Stimulated activated CD8-positive, alpha-beta memory T cell treated with anti-CD3 and anti-CD28 coated beads, Interleukin-7, amount 100 ng/mL, for 4 hours (primary cell): ENCODE results near the gene RAD54L.
A peak's percentile ranks its signal among the peaks of the same experiment; 100 is the strongest.
"Not testable (repeated sequence)": the region's sequence is repeated elsewhere in the genome, so short reads cannot be mapped to it uniquely, and the experiment has no call there.

Source experiments
- DNase-seq, 2 donors: peaks; one replicate each; pipeline ENCODE4 v3.0.0-alpha.2; 2020; ENCODE audit warnings: low read depth in 2 of 2

The RAD54L gene

DNA sequence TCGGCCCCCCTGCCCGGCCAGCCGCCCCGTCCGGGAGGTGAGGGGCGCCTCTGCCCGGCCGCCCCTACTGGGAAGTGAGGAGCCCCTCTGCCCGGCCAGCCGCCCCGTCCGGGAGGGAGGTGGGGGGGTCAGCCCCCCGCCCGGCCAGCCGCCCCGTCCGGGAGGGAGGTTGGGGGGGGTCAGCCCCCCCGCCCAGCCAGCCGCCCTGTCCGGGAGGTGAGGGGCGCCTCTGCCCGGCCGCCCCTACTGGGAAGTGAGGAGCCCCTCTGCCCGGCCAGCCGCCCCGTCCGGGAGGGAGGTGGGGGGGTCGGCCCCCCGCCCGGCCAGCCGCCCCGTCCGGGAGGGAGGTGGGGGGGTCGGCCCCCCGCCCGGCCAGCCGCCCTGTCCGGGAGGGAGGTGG lies 5.8 kb upstream of the RAD54L start:
- not testable (repeated sequence) for DNase-seq

DNA sequence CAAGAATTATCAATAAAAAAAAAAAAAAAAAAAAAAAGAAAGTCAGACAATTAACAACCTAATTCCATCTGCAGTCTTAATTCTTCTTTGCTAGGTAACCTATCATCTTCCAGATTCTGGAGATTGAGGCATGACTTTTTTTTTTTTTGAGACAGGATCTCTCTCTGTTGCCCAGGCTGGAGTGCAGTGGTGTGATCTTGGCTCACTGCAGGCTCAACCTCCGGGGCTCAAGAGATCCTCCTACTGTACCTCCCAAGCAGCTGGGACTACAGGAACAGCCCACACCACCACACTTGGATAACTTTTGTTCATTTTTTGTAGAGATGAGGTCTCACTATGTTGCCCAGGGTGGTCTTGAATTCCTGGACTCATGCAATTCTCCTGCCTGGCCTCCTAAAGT lies 4.6 kb upstream of the RAD54L start:
- no peak for DNase-seq

DNA sequence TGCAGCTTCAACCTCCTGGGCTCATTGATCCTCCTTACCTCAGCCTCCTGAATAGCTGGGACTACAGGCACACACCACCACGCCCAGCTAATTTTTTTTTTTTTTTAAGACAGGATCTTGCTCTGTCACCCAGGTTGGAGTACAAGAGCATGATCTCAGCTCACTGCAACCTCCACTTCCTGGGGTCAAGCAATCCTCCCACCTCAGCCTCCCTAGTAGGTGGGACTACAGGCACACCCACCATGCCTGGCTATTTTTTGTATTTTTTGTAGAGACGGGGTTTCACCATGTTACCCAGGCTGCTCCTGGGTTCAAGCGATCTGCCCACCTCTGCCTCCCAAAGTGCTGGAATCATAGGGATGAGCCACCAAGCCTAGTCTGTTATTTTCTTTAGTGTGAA lies 3.7 kb upstream of the RAD54L start:
- DNase-seq: not testable (repeated sequence)

DNA sequence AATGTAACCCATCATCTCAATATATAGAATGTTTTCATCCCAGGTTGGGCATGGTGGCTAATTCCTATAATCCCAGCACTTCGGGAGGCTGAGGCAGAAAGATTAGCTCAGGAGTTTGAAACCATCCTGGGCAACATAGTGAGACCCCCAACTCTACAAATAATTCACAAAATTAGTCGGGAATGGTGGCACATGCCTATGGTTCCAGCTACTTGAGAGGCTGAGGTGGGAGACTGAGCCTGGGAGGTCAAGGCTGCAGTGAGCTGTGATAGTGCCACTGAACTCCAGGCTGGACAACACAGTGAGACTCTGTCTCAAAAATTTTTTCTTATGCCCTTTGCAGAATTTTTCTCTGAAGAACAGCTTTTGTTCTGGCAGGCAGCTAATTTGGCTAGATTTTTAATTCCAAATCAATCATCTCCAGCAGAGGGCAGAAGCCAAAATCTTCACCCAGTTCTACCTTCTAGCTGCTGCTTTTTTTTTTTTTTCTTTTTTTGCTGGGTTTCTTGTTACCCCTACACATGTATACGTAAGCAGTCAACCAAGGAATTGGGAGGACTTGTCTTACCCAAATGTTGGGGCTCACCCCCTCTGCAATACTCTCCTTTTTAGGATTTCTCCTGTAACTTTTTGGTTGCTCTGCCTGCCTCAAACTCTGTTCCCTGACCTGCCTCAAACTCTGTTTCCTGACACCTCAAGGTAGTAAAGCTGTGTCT lies 2.7 kb upstream of the RAD54L start:
- no peak for DNase-seq

DNA sequence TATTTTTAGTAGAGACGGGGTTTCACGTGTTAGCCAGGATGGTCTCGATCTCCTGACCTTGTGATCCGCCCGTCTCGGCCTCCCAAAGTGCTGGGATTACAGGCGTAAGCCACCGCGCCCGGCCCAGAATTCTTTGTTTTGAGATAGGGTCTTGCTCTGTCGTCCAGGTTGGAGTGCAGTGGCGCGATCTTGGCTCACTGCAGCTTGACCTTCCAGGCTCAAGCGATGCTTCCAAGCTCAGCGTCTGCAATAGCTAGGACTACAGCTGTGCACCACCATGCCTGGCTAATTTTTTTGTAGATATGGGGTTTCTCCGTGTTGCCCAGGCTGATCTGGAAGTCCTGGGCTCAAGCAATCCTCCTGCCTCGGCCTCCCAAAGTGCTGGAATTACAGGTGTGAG lies 1.4 kb upstream of the RAD54L start:
- DNase-seq: not testable (repeated sequence)

DNA sequence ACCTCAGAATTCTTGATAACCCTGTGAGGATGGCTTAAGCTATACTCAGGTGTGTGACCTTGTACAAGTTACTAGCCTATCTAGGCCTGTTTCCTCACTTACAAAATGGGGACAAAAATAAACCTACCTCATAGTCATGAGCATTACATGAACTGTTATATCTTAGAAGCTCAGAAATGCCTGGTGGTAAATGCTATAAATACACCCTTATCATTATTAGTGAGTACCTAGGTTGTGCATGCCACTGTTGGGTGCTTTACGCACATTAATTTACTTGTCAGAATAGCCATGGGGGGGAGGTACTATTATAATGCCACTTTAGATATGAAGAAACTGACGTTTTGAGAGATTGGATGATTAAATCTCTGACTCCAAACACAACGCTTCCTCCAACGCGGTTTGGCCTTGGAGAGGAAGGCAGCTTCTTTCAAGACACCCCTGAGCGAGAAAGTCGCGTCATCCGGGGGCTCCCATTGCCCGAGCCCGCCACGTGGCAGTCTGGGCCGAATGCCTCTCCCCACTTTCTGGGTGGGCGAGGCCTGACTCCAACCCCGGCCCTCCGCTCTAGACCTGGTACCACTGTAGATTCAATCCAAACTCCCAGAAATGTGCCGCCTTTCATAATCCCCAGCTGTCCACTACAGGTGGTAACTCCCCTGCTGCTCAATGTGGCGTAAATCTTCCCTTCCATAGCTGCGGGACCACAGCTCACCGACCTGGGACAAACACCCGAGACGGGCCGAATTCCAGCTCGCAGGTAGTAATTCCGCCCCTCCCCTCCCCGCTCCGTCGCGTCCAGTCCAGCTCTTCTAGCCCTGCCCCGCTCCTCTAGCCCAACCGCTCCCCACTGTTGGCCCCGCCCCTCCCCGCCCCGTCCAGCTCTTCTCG lies 771 bp upstream of the RAD54L start:
- DNase-seq: peak; percentile 44 to 53

DNA sequence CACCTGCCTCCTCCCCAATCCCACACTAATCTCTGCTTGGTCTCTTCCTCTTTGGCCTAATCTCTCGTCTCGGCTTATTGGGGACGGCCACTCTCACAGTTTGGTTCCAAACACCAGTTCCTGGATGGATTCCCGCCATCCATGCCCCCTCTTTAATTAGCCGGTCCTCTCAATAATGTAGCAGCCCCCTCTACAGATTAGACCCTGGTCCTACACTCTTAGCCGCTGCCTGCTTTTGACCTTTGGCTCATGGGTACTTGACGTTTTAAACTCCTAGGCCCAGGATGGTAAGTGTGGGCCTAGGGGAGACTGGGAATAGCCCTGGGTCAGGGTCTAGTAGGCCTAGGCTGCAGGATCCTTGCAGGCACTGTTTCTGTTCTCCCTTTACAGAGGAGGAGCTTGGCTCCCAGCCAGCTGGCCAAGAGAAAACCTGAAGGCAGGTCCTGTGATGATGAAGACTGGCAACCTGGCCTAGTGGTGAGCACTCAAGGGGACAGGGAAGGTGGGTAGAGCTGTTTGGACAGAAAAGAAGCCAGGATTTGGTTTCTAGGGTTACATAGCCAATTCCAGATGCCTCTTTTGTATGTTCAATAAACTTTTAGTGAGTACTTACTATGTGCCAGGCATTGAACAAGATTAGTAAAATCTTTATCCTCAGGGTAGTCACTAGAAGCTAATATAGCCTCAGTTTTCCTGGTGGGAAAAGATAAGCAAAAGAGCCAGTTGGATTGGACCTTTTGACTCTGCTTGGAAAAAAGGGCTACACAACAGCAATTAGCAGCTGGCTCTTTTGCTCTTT lies 758 bp downstream of the RAD54L start:
- DNase-seq: no peak

DNA sequence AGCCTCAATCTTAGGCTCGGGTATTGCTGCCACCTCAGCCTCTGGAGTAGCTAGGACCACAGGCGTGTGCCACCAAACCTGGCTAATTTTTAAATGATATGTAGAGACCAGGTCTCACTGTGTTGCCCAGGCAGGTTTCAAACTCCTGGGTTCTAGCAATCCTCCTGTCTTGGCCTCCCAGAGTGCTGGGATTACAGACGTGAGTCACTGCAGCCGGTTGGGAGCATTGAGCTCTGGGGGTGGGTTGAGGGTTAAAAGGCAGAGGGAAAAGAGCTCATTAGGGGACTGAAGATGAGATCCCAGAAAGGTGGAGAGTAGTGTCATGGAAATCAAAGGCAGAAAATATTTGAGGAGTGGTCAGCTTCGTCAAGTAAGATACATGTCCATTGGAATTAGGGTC lies 7.1 kb downstream of the RAD54L start:
- DNase-seq: no peak

DNA sequence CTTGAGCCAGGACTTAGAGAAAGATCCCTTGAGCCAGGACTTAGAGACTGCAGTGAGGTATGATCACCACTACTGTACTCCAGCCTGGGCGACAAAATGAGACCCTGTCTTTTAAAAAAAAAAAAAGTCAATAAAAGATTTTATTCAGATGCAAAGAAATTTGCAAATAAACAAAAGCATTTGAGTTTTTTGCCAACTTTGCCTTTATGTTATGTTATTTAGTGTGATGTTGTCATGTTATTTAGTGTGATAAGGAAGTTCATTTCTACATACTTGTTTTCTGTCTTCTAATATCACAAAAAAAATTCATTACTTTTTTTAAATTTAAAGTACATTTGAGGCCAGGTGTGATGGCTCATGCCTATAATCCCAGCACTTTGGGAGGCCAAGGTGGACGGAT lies 9.0 kb downstream of the RAD54L start:
- DNase-seq: no peak

DNA sequence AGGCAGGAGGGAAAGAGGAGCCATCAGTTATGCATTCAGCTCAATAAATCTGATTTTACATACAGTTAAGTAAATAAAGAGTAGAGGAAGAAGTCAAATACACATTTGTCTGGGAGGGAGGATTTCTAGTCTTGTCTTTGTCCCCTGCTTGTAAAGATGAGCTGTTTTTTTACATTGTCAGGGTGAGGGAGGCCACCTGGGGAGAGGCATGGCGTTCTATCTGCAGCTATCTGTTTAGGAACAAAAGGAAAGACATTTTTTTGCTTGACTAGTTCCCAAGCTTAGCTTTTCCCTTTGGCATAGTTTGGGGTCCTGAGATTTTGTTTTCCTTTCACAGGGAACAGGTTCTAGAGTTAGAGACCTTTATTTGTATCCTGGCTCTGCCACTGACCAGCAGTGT lies 14.9 kb downstream of the RAD54L start:
- DNase-seq: no peak

DNA sequence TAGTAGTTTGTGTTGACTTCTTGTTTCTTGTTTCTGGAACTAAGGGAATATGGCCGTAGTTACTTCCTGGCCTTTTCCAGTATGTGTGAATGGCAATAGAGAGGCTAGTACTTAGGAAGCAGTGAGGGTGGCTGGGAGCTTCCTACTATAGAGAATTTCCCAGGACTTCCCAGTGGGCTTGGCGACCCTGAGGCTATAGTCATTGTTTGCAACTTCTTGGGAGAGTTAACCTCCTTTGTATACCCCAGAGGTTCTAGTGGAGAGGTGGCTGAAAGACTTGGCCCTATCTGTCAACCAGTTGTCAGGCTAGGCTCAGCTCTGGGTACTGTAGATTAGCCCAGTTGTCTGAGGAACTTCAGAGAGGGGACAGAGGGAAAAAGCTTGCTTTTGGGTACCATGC lies 15.6 kb downstream of the RAD54L start:
- DNase-seq: no peak

DNA sequence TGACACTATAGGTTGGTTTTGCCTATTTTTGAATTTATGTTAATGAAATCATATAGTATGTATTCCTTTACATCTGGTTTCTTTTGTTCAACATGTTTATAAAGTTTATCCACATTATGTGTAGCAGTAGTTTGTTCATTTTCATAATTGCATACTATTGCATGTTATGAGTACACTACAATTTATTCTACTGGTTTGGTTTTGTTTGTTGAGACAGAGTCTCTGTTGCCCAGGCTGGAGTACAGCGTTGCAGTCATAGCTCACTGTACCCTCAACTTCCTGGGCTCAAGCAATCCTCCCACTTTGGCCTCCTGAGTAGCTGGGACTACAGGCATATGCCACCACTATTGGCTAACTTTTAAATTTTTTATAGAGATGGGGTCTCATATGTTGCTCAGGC lies 21.0 kb downstream of the RAD54L start:
- DNase-seq: no peak

DNA sequence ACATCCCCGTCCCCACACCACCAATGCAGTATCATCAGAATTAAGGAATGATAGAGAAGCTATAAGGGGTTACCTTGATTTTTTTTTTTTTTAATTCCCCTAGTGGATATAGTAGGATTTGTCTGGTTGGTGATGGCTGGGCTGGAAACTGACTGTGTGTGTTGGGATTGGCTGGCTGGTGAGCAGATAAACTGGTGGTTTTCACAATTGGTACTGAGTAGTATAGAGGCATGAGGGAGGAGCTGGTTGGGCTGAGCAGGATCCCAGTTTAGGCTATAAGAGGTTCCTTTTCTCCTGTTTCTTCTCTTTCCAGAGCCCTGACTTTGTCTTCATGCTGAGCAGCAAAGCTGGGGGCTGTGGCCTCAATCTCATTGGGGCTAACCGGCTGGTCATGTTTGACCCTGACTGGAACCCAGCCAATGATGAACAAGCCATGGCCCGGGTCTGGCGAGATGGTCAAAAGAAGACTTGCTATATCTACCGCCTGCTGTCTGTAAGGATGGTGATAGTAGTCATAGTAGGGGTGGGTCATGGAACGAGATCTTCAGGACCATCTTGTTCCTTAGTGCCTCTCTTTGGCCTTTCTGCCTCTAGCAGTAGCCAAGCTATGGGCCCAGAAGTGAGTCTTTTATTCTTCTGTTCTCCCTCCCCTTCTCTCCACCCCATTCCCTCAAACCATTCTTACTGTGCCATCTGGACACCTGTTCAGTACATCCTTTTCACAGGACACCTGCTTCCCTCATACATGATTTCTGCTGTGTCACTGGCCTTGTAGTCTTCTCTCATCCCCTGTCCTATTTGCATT lies 26.9 kb downstream of the RAD54L start:
- no peak for DNase-seq

DNA sequence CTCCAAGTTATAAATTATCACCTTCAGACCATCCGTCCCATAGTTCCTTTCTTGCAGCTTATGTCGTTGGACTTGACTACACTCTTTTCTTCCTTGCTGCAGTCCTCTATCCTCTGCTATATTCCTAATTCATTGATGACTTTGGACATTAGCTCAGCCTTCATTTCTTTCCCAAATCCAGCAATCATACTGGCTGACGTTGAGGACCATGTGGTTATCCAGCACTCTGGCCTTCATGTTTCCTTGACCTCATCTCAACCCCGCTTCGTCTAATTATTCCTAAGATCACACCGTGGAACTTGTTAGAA lies 27.4 kb downstream of the RAD54L start:
- DNase-seq: no peak

DNA sequence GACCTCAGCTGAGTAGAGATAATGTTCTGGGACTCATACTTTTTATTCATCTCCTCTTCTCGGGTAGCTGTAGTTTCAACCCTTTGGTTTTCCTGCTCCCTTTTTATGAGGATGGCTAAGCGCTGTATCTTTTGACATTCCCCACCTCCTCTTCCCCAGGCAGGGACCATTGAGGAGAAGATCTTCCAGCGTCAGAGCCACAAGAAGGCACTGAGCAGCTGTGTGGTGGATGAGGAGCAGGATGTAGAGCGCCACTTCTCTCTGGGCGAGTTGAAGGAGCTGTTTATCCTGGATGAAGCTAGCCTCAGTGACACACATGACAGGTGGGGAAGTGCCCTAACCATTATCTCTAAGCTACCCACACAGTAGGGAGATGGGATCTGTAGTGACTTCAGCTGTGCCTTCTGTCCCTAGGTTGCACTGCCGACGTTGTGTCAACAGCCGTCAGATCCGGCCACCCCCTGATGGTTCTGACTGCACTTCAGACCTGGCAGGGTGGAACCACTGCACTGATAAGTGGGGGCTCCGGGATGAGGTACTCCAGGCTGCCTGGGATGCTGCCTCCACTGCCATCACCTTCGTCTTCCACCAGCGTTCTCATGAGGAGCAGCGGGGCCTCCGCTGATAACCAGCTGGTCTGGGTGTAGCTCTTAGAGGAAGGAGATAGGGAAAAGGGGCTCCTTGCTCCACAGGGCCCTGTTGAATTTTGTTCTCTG lies 30.3 kb downstream of the RAD54L start:
- no peak for DNase-seq

DNA sequence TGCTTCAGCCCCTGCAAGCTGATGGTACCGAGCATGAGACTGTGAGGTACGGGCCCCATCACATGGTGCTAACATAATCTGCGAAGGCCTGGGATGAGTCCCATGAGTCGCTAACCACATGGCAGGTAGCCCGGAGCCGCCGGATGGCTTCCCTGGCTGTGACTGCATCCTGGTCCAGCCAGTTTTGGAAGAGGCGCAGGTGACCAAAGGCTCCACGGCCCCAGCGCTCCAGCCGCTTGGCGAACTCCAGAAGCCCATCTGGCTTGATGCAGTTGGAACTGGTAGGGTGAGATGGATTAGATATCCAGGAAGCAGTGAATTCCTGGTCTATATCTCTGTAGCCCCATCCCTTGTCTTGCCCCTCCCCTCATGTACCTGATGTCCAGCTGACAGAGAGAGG lies 31.2 kb downstream of the RAD54L start:
- no peak for DNase-seq

DNA sequence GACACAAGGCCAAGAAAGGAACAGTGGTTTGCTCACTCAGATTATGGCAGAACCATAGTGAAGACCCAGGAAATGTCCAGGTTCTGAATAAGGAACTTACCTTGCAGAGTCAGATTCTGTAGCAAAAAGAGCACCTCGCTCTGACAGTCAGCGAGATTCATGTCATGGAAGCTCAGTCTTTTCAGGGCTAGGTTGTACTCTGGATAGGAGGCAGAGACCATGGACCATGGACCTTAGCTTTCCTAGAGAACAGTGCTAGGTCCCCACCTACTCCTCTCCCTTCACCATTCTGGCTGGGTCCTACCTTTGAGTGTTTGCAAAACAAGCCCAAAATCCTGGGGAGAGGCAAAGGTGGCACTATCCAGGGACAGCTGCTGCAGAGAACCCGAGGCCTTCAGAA lies 32.5 kb downstream of the RAD54L start:
- no peak for DNase-seq

DNA sequence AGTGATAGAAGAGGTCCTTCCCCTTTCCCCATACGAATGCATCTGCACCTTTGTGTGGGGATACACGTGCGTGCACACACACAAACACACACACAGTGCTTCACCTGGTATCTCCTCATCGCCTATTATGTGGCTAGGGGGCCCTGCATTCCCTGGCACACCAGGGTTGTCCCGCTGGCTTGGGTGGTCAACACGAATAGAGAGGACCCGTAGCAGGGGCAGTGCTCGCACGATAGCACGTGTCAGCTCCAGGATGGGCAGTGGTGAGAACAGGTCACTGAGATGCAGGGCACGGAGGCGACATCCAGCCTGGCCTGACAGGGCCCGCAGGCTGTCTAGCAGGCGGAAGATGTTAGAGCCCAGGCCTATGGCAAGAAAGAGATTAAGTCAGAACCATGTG lies 33.5 kb downstream of the RAD54L start:
- DNase-seq: no peak

DNA sequence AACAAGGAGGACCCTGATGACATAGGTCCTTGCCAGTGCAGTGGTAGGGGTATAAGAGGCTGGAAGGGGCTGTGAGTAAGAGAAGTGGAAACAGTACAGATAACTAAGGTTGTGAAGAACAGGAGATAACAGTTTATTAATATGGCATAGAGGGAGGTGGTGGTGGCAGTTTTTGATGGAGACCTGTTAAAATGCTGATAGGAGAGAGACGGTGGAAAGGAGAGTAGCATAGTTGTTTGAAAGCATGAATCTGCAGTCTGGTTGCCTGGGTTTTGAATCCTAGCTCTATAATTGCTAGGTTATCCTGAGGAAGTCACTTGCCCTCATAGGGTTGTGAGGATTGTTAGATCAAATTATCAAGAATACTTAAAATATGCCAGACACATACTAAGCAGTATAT lies 36.5 kb downstream of the RAD54L start:
- DNase-seq: no peak

DNA sequence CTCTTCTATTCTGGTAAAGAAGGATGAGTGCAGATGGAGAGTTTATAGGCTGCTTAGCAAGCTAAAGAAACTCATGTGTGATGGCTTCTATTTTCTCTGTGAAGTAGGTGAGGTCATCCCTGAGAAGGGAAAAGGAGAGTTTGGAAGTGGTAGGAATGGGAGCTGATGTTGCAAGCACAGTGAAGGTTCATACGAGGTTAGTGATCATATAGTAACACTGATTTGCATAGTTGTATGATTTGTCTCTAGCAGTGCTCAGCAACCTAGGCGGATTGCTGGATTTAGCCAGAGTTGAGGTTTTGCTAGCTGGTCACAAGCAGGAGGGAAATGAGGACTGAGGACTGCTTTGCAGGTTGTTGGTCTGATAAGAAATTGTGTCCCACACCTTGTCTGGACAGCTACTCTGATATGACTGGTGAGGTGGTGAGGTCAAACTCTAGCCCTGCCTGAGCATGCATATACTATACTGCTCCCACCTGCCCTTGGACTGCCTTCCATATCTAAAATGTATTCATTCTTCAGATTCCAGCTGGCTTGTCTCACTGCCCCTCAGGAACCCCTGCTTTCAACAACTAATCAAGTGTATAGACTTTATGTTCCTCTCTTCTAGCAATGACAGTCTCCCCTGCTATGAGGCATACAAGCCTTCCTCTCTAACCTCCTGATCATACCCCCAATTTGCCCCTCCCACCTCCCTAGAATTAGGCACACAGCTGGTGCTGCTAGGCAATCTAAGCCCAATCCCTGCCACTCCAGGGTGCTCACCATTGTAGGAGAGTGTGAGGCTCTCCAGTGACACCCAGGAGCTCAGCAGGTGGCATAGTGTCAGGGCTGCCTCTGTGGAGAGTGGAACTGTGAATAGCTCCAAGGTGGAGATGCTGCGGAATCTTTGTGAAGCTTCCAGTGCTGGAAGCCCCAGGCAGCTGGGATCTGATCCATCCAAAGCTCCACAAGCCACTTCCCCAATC lies 37.3 kb downstream of the RAD54L start:
- no peak for DNase-seq
